Lower leg skin (tissue), 4 donors: Measurements from ENCODE around the gene POLN. TPM values are rescaled to one million over a fixed set of nuclear protein-coding genes. Genes with fewer than 3 reads are reported as not detected.

Experiments
- DNase-seq, 2 donors: peaks; one replicate each; pipeline ENCODE4 v3.0.0-alpha.2; 2019; ENCODE audit warnings: low spot score in 2 of 2
- H3K4me3 ChIP-seq: fragments of 200-600 bp; sonication (generic); 2 replicates; pipeline ENCODE4 v1.5.1; 2017; ENCODE audit warnings: mild to moderate bottlenecking, low read depth; ENCODE audit not compliant: poor library complexity, severe bottlenecking
- POLR2A ChIP-seq, 2 donors: fragments of 450-650 bp; IDR thresholded peaks; one replicate each; pipeline ENCODE4 v1.6.1; 2016 to 2017; ENCODE audit warnings: antibody characterized with exemption in 2 of 2, mild to moderate bottlenecking in 1 of 2, moderate library complexity in 1 of 2
- WGBS, 2 donors: methylation state at CpG; one replicate each; pipeline ENCODE4 v1.1.5; 2018; 5-methylcytosine and 5-hydroxymethylcytosine counted together
- intact Hi-C: fragments of 100-400 bp; cut with DNase I; formaldehyde crosslinking; loops from one replicate; pipeline ENCODE4 v1.15.0; 2023; ENCODE audit warnings: low total_unique reads
- total RNA-seq, 4 donors: library from RNA; depleted of rRNA; stranded (reverse); fragments of >200 nt; gene quantifications; one replicate each; pipeline ENCODE4 v1.1.0, GENCODE V29; 2016
- TF ChIP-seq, protein P1 (sequence below), 3 donors: fragments of 450-650 bp; IDR thresholded peaks; one replicate each; pipeline ENCODE4 v1.5.1; 2016; ENCODE audit warnings: antibody characterized with exemption in 3 of 3, mild to moderate bottlenecking in 3 of 3, moderate library complexity in 2 of 3

The POLN gene
- total RNA-seq, 4 donors from 2014 or later: 0.30 to 3.3 (median 0.89) TPM

DNA sequence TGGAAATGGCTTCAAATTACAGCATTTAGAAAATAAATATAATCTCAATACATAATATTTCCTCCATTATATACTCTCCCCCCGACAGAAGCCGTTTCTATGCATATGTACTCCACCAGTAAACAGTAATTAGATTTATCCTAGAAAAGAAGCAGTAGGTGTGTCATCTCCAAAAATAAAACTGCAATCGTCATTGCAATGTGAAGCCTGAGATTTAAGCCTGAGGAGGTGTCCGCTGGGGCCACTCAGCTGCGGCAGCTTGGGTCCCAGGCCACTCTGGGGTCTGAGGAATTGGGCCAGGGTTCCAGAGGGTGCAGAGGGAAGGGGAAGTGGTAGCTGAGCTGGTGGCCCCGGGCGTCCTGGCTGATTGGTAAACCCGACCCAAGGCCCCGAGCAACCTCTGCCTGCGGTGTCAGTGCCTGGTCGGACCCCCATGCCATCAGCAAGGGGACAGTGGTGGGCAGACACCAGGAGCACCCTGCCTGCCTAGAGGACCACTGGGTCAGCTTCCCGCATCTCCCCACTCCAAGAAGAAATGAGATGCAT is 27.8 kb upstream of the POLN start:
- no peak for DNase-seq
- WGBS, 2 donors: 87 to 88% methylated on average over 12 of the region's 12 CpGs
- H3K4me3 ChIP-seq: no peak overlapping the region
- no peak for TF ChIP-seq POLR2A (IDR thresholded peaks at IDR 0.05)
- TF ChIP-seq, protein P1, sequence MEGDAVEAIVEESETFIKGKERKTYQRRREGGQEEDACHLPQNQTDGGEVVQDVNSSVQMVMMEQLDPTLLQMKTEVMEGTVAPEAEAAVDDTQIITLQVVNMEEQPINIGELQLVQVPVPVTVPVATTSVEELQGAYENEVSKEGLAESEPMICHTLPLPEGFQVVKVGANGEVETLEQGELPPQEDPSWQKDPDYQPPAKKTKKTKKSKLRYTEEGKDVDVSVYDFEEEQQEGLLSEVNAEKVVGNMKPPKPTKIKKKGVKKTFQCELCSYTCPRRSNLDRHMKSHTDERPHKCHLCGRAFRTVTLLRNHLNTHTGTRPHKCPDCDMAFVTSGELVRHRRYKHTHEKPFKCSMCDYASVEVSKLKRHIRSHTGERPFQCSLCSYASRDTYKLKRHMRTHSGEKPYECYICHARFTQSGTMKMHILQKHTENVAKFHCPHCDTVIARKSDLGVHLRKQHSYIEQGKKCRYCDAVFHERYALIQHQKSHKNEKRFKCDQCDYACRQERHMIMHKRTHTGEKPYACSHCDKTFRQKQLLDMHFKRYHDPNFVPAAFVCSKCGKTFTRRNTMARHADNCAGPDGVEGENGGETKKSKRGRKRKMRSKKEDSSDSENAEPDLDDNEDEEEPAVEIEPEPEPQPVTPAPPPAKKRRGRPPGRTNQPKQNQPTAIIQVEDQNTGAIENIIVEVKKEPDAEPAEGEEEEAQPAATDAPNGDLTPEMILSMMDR (IDR thresholded peaks at IDR 0.05): no peak
- intact Hi-C loops: no loop called here

GRCh38 chr4:2269206-2269531 is 27.2 kb upstream of the POLN start:
- WGBS, 2 donors: 69 to 87% methylated on average over 4 to 6 of the region's 6 CpGs
- H3K4me3 ChIP-seq: no peak overlapping the region
- intact Hi-C loops: no loop called here
- DNase-seq: no peak
- TF ChIP-seq, protein P1 (IDR thresholded peaks at IDR 0.05): no peak
- TF ChIP-seq POLR2A (IDR thresholded peaks at IDR 0.05): no peak

- no peak for DNase-seq
- TF ChIP-seq, protein P1 (IDR thresholded peaks at IDR 0.05): no peak
- no peak for TF ChIP-seq POLR2A (IDR thresholded peaks at IDR 0.05)
- intact Hi-C loops: no loop called here
- H3K4me3 ChIP-seq: no peak overlapping the region
- WGBS, 2 donors: 81 to 84% methylated on average over 15 to 19 of the region's 22 CpGs
Observed at GRCh38 chr4:2268357-2269205, 26.7 kb upstream of the POLN start.

GRCh38 chr4:2267841-2268240 is 25.9 kb upstream of the POLN start:
- intact Hi-C loops: no loop called here

DNA sequence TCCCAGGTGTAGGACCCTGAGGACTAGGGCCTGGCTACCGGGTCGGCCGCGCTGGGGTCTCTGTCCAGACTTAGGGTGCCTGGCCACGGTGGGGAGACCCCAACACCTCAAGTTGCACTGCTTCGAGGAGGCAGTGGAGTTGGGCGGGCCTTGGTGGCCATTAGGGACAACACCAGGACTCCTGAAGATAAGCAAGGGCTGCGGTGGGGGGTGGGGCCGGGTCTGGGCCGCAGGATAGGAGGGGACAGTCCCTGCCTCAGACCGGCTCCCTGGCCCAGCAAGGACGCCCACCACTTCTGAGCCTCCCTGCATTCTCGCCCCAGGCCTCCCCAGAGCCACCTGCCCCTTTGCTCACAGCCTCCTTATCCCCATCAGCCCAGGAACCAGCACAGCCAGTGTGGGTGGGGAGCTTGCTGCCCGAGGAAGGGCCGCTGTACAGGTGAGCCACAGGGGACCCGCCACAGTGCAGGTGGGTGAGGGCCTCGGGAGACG is 25.4 kb upstream of the POLN start:
- no peak for DNase-seq
- intact Hi-C loops: no loop called here
- 82 to 84% methylated on average over 15 to 17 of the region's 18 CpGs for WGBS, 2 donors
- no peak for TF ChIP-seq POLR2A (IDR thresholded peaks at IDR 0.05)
- TF ChIP-seq, protein P1 (IDR thresholded peaks at IDR 0.05): no peak
- H3K4me3 ChIP-seq: no peak overlapping the region

More at GRCh38 chr4:2267841-2268240, 25.9 kb upstream of the POLN start:
- WGBS, 2 donors: 85 to 95% methylated on average over 10 of the region's 12 CpGs
- no peak overlapping the region for H3K4me3 ChIP-seq
- TF ChIP-seq POLR2A (IDR thresholded peaks at IDR 0.05): no peak
- TF ChIP-seq, protein P1 (IDR thresholded peaks at IDR 0.05): no peak
- no peak for DNase-seq
